ENCODE measurements around the gene RARRES1. TPM values are rescaled to one million over a fixed set of nuclear protein-coding genes. Genes with fewer than 3 reads are reported as not detected.
A peak's percentile ranks its signal among the peaks of the same experiment; 100 is the strongest.

RARRES1 gene
- total RNA-seq, 2 experiments from 2014 or later: not detected

- ChIA-PET CTCF (ENCODE audit: unreplicated experiment) (no interaction called here), POLR2A (no interaction called here)
- H3K79me2 ChIP-seq (ENCODE audit: insufficient read depth, low read depth, low read length): no peaks in the 10 kb centered on the region
- intact Hi-C loops (cut with micrococcal nuclease; ENCODE audit: unreplicated experiment): no loop called here
- peaks cover 5% of the 10 kb centered on the region for H3K4me1 ChIP-seq (ENCODE audit: insufficient read depth, low read length, poor library complexity, severe bottlenecking)
- no peaks in the 10 kb centered on the region for H4K20me1 ChIP-seq (ENCODE audit: insufficient read depth, low read length)
- TF ChIP-seq CTCF (conservative IDR thresholded peaks at IDR 0.05; ENCODE audit: low read length) (no peak), EZH2phosphoT487 (IDR thresholded peaks at IDR 0.05; ENCODE audit: borderline replicate concordance, low read depth, low read length) (no peak)
- no TSS peak for BruUV-seq (replicated peaks)
- H3K36me3 ChIP-seq (ENCODE audit: insufficient read depth, low read length): peaks cover 3% of the 10 kb centered on the region; the same call in 1 of the 2 replicates
- no peaks in the 10 kb centered on the region for H3K9me3 ChIP-seq (ENCODE audit: low read length)
- H3K27ac ChIP-seq (ENCODE audit: low read depth, low read length, poor library complexity, severe bottlenecking): no peak overlapping the region
- DNase-seq (ENCODE audit: low spot score): no peak
- H3K4me3 ChIP-seq (ENCODE audit: low read depth, low read length, poor library complexity, severe bottlenecking): no peak overlapping the region
- H2AFZ ChIP-seq (ENCODE audit: low read length): no peak overlapping the region
- H3K4me2 ChIP-seq (ENCODE audit: low read length): no peak overlapping the region
- no peaks in the 10 kb centered on the region for H3K9me2 ChIP-seq (ENCODE audit: insufficient read depth, low read length)
Measured at GRCh38 chr3:158728851-158729250, 3.4 kb downstream of the RARRES1 start.

- H3K4me1 ChIP-seq (ENCODE audit: insufficient read depth, low read length, poor library complexity, severe bottlenecking): peaks cover 6% of the 10 kb centered on the region
- H3K4me2 ChIP-seq (ENCODE audit: low read length): no peak overlapping the region; the same call in 1 of the 2 replicates
- H3K4me3 ChIP-seq (ENCODE audit: low read depth, low read length, poor library complexity, severe bottlenecking): no peak overlapping the region
- POLR2A ChIA-PET: interaction anchor here (0.7 to 1.4 kb wide), 3 partner anchors 50 to 73 kb away, joined by 3 to 4 read pairs (median 3); no protein-coding TSS in a partner anchor
- H3K36me3 ChIP-seq (ENCODE audit: insufficient read depth, low read length): peaks cover 3% of the 10 kb centered on the region; the same call in 1 of the 2 replicates
- no peaks in the 10 kb centered on the region for H3K9me3 ChIP-seq (ENCODE audit: low read length)
- no peaks in the 10 kb centered on the region for H4K20me1 ChIP-seq (ENCODE audit: insufficient read depth, low read length)
- H3K9me2 ChIP-seq (ENCODE audit: insufficient read depth, low read length): no peaks in the 10 kb centered on the region
- H2AFZ ChIP-seq (ENCODE audit: low read length): no peak overlapping the region
- BruUV-seq (replicated peaks): no TSS peak
- TF ChIP-seq CTCF (conservative IDR thresholded peaks at IDR 0.05; ENCODE audit: low read length) (peak; percentile 41; the same call in 1 of the 2 replicates), EZH2phosphoT487 (IDR thresholded peaks at IDR 0.05; ENCODE audit: borderline replicate concordance, low read depth, low read length) (no peak)
- intact Hi-C loops (cut with micrococcal nuclease; ENCODE audit: unreplicated experiment): no loop called here
- no peaks in the 10 kb centered on the region for H3K79me2 ChIP-seq (ENCODE audit: insufficient read depth, low read depth, low read length)
- DNase-seq (ENCODE audit: low spot score): no peak
- CTCF ChIA-PET (ENCODE audit: unreplicated experiment): interaction anchor here (0.6 to 2.3 kb wide), 3 partner anchors 9 to 62 kb away, joined by 3 to 7 read pairs (median 3); no protein-coding TSS in a partner anchor
- no peak overlapping the region for H3K27ac ChIP-seq (ENCODE audit: low read depth, low read length, poor library complexity, severe bottlenecking)
Measured at GRCh38 chr3:158728061-158728377, 4.2 kb downstream of the RARRES1 start.
